ENCODE measurements around the gene MYH7. TPM values are rescaled to one million over a fixed set of nuclear protein-coding genes. Genes with fewer than 3 reads are reported as not detected.

The MYH7 gene
- total and polyA plus RNA-seq, 2 donors (not counting 1 experiment from before 2014, with no cell fraction given) = not detected

DNA sequence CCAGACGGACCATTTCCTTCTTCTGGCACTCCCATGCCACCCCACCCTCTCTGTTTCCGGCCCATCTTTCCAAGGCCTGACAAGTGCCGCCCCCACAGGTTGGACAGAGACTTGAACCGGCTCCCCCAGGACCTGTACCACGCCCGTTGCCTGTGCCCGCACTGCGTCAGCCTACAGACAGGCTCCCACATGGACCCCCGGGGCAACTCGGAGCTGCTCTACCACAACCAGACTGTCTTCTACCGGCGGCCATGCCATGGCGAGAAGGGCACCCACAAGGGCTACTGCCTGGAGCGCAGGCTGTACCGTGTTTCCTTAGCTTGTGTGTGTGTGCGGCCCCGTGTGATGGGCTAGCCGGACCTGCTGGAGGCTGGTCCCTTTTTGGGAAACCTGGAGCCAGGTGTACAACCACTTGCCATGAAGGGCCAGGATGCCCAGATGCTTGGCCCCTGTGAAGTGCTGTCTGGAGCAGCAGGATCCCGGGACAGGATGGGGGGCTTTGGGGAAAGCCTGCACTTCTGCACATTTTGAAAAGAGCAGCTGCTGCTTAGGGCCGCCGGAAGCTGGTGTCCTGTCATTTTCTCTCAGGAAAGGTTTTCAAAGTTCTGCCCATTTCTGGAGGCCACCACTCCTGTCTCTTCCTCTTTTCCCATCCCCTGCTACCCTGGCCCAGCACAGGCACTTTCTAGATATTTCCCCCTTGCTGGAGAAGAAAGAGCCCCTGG lies 59.8 kb downstream of the MYH7 start:
- Histone ChIP-seq H3K4me2 (ENCODE audit: extremely low read depth, insufficient read depth, low read length) (no peak overlapping the region), H2AFZ (ENCODE audit: low read length) (no peak overlapping the region), H3K9ac (ENCODE audit: insufficient read depth, low read length) (no peak overlapping the region), H3K9me3 (ENCODE audit: control insufficient read depth, insufficient read depth, low read depth, low read length) (no peaks in the 10 kb centered on the region), H3K27me3 (ENCODE audit: control insufficient read depth, insufficient read depth, low read length) (peaks cover 8% of the 10 kb centered on the region), H3K27ac (ENCODE audit: insufficient read depth, low read length) (no peak overlapping the region), H3K4me3 (replicated peaks in 1 of 4; ENCODE audit: control extremely low read depth in 1 of 4, insufficient read depth in 1 of 4, low read depth in 3 of 4, low read length in 4 of 4) (no peak overlapping the region), H3K4me1 (ENCODE audit: control insufficient read depth, extremely low read depth, insufficient read depth, low read length) (no peaks in the 10 kb centered on the region), H3K79me2 (ENCODE audit: control insufficient read depth, insufficient read depth, low read length) (no peaks in the 10 kb centered on the region), H4K20me1 (ENCODE audit: control insufficient read depth, extremely low read depth, insufficient read depth, low read length) (no peaks in the 10 kb centered on the region), H3K36me3 (ENCODE audit: control insufficient read depth, insufficient read depth, low read length) (no peaks in the 10 kb centered on the region)
- no peak for DNase-seq (ENCODE audit: low read depth in 2 of 2)
- TF ChIP-seq EZH2 (IDR thresholded peaks at IDR 0.05; ENCODE audit: low read length, missing control alignments) (no peak), CTCF (conservative IDR thresholded peaks at IDR 0.05 in 1 of 2, IDR thresholded peaks at IDR 0.05 in 1 of 2; ENCODE audit: low read depth in 1 of 2, low read length in 2 of 2) (no peak)

- TF ChIP-seq EZH2 (IDR thresholded peaks at IDR 0.05; ENCODE audit: low read length, missing control alignments) (no peak), CTCF (conservative IDR thresholded peaks at IDR 0.05 in 1 of 2, IDR thresholded peaks at IDR 0.05 in 1 of 2; ENCODE audit: low read depth in 1 of 2, low read length in 2 of 2) (no peak)
- no peak overlapping the region for H3K4me3 ChIP-seq (replicated peaks in 1 of 4; ENCODE audit: control extremely low read depth in 1 of 4, insufficient read depth in 1 of 4, low read depth in 3 of 4, low read length in 4 of 4)
- H3K27me3 ChIP-seq (ENCODE audit: control insufficient read depth, insufficient read depth, low read length) = peaks cover 11% of the 10 kb centered on the region
- no peaks in the 10 kb centered on the region for H3K79me2 ChIP-seq (ENCODE audit: control insufficient read depth, insufficient read depth, low read length)
- DNase-seq (ENCODE audit: low read depth in 2 of 2) = no peak
- H2AFZ ChIP-seq (ENCODE audit: low read length) = no peak overlapping the region
- H3K4me2 ChIP-seq (ENCODE audit: extremely low read depth, insufficient read depth, low read length) = no peak overlapping the region
- H3K9me3 ChIP-seq (ENCODE audit: control insufficient read depth, insufficient read depth, low read depth, low read length) = no peaks in the 10 kb centered on the region
- H3K9ac ChIP-seq (ENCODE audit: insufficient read depth, low read length) = no peak overlapping the region
- H3K4me1 ChIP-seq (ENCODE audit: control insufficient read depth, extremely low read depth, insufficient read depth, low read length) = no peaks in the 10 kb centered on the region
- H3K36me3 ChIP-seq (ENCODE audit: control insufficient read depth, insufficient read depth, low read length) = no peaks in the 10 kb centered on the region
- no peaks in the 10 kb centered on the region for H4K20me1 ChIP-seq (ENCODE audit: control insufficient read depth, extremely low read depth, insufficient read depth, low read length)
- no peak overlapping the region for H3K27ac ChIP-seq (ENCODE audit: insufficient read depth, low read length)
Observed at GRCh38 chr14:23373041-23373440, 62.4 kb downstream of the MYH7 start.

- no peaks in the 10 kb centered on the region for H4K20me1 ChIP-seq (ENCODE audit: control insufficient read depth, extremely low read depth, insufficient read depth, low read length)
- no peak within 1 kb of the TSS for H3K9ac ChIP-seq (ENCODE audit: insufficient read depth, low read length)
- H3K27ac ChIP-seq (ENCODE audit: insufficient read depth, low read length) = no peak within 1 kb of the TSS
- no peaks in the 10 kb centered on the region for H3K36me3 ChIP-seq (ENCODE audit: control insufficient read depth, insufficient read depth, low read length)
- peaks cover 12% of the 10 kb centered on the region for H3K27me3 ChIP-seq (ENCODE audit: control insufficient read depth, insufficient read depth, low read length)
- no peak within 1 kb of the TSS for H2AFZ ChIP-seq (ENCODE audit: low read length)
- H3K4me2 ChIP-seq (ENCODE audit: extremely low read depth, insufficient read depth, low read length) = no peak within 1 kb of the TSS
- H3K4me3 ChIP-seq (replicated peaks in 1 of 4; ENCODE audit: control extremely low read depth in 1 of 4, insufficient read depth in 1 of 4, low read depth in 3 of 4, low read length in 4 of 4) = no peak within 1 kb of the TSS
- H3K4me1 ChIP-seq (ENCODE audit: control insufficient read depth, extremely low read depth, insufficient read depth, low read length) = no peaks in the 10 kb centered on the region
- no peaks in the 10 kb centered on the region for H3K9me3 ChIP-seq (ENCODE audit: control insufficient read depth, insufficient read depth, low read depth, low read length)
- H3K79me2 ChIP-seq (ENCODE audit: control insufficient read depth, insufficient read depth, low read length) = no peaks in the 10 kb centered on the region
- DNase-seq (ENCODE audit: low read depth in 2 of 2) = no peak
- TF ChIP-seq CTCF (conservative IDR thresholded peaks at IDR 0.05 in 1 of 2, IDR thresholded peaks at IDR 0.05 in 1 of 2; ENCODE audit: low read depth in 1 of 2, low read length in 2 of 2) = no peak
- no peak for TF ChIP-seq EZH2 (IDR thresholded peaks at IDR 0.05; ENCODE audit: low read length, missing control alignments)
Observed at GRCh38 chr14:23372509-23372908, 63.0 kb downstream of the MYH7 start, which contains the start of gene IL25. TSS of gene IL25 (plus strand) at chr14:23372809.
